Astrocyte of the spinal cord (primary cell): ENCODE results near the gene TENM4.

Experiments used
- DNase-seq: peaks from one replicate; pipeline ENCODE4 v3.0.0; 2011; ENCODE audit warnings: low read depth, low spot score
- H3K4me3 ChIP-seq: 2 replicates; pipeline ENCODE4 v1.5.1; 2011; ENCODE audit warnings: low read depth, mild to moderate bottlenecking, low read length, moderate library complexity
- CTCF ChIP-seq: IDR thresholded peaks from 2 replicates; pipeline ENCODE4 v1.5.1; 2012; ENCODE audit warnings: low read depth, mild to moderate bottlenecking, low read length, inconsistent platforms
- in situ Hi-C: cut with HindIII; loops from 2 replicates; pipeline ENCODE4 v1.10.0; 2017; ENCODE audit warnings: low sequenced_read_pairs

TENM4 gene

GRCh38 chr11:79167510-79168188 lies 273.2 kb downstream of the TENM4 start:
- TF ChIP-seq CTCF, result no peak
- DNase-seq, result no peak
- H3K4me3 ChIP-seq, result no peak overlapping the region
- in situ Hi-C loops, result no loop called here

GRCh38 chr11:79165908-79166307 lies 274.9 kb downstream of the TENM4 start:
- in situ Hi-C loops, result no loop called here
- TF ChIP-seq CTCF, result no peak
- no peak for DNase-seq
- no peak overlapping the region for H3K4me3 ChIP-seq

DNA sequence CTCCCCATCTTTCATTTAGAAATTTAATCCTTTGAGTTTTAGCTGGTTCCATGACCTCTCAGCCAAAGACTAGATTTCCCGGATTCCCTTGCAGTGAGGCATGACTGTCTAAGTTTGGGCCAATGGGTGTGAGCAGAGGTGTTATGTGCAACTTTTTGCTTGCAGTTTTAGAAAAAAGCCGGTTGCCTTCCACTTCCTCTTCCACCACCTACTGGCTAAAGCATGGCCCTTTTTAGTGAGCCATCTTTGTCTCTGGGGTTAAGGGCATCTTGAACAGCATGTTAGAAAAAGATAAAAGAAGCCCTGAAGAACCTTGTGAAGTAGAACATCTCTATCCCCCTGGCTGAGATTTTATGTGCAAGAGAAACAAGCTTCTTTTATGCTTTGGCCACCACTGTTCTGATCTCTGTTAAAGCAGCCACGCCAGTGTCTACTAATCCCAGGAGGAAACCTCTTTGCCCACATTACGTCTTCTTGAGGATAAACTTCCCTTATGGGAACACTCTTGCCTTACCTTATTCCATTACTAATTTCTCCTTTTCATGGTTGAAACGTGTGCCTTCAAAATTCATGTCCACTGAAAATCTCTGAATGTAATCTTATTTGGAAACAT lies 279.9 kb downstream of the TENM4 start:
- TF ChIP-seq CTCF, result peak; percentile 59
- no peak overlapping the region for H3K4me3 ChIP-seq
- DNase-seq, result peak; percentile 23
- in situ Hi-C loops, result no loop called here

DNA sequence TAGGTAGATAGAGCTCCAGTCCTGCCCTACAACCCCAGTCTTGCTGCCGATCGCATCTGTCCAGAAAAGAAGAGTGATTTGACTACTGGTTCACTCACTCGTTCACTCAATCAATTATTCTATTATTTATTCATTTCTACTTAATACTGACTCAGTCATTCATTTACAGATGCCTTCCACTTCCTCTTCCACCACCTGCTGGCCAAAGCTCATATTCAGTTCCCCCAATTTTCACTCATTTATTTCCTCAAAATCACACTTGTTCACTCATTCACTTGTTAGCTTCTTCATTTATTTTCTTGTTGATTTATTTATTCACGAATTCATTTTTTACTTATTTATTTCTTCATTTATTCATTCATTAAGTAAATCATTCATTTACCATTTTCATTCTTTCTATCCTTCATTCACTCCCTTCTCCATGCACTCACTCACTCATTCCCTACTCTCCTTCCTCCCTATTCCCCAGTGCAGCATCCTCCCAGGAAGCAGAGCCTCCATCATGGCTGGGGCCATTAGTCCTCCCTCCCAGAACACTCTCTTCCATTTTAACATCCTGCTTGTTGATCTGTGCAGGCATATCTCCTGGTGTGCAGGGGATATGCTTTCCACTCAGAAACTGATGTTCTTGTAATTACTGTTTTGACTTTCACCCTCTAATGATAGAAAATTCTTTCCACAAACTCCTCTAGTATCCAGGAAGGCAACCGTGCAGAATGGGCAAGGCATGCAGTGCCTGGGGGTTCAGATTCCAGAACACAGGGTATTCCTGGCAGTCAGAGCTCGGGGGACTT lies 281.0 kb downstream of the TENM4 start:
- in situ Hi-C loops, result no loop called here
- peak; percentile 18 for TF ChIP-seq CTCF
- no peak for DNase-seq
- no peak overlapping the region for H3K4me3 ChIP-seq

DNA sequence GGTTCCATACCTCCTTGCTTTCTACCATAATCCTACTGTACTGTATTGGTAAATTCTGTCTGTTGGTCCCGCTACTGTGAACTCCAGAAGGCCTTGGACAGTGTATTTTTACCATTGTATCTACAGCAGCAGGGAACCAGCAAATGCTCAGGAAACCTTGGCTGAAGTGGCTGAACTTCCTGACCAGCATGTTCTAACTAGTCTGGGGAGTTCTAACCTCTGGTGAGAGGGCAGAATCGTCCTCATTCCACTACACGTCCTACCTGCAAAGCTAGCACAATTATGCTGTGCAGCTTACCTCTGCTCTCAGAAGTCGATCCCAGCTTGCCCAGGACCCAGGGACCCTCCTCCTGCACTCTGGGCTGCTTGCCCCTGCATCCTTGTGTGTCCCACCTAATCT lies 283.1 kb downstream of the TENM4 start:
- no peak overlapping the region for H3K4me3 ChIP-seq
- TF ChIP-seq CTCF, result no peak
- DNase-seq, result no peak
- in situ Hi-C loops, result no loop called here

DNA sequence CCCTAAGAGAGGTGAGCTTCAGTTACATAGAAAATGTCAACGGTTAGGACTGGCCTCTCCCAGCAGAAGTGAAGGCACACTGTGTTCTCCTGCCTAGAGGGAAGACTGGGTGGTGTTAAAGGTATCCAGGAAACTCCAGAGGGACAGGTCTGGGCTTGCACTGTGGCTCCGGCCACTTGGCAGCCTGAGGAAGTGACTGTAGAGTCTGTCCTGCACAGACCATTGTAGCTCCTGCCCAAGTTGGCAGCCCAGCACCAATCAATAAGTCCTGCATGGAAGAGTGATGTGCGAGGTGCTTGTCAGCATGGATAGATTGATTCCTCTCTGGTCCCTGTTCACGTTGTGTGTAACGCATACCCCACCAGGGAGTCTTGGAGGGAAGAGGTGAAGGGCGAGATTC lies 284.8 kb downstream of the TENM4 start:
- in situ Hi-C loops, result no loop called here
- no peak overlapping the region for H3K4me3 ChIP-seq
- TF ChIP-seq CTCF, result no peak
- no peak for DNase-seq
